IMR-90 (cell line): ENCODE data around the gene RPTOR. TPM values are rescaled to one million over a fixed set of nuclear protein-coding genes. Genes with fewer than 3 reads are reported as not detected.

Experiments
- ATAC-seq: fragments of 200-7000 bp; cut with Tn5 transposase; 2 replicates; pipeline ENCODE4 v1.9.1; 2020; ENCODE audit warnings: low read depth, mild to moderate bottlenecking, moderate library complexity
- BruUV-seq: library from RNA; stranded (reverse); fragments of 400-500 nt; replicated peaks from 2 replicates; lab custom pipeline; 2021; lab: Mats Ljungman, UMichigan
- CTCF ChIA-PET: fragments of 300-600 bp; formaldehyde crosslinking; extraction: SDS; loops from one replicate; lab custom pipeline; 2021; ENCODE audit warnings: antibody characterized with exemption; lab: Yijun Ruan, JAX
- POLR2A ChIA-PET: fragments of 300-600 bp; sonication (Branson Sonifier 250); formaldehyde crosslinking; loops from one replicate; lab custom pipeline; 2022; ENCODE audit warnings: antibody characterized with exemption; ENCODE audit not compliant: unreplicated experiment; lab: Charles Lee
- DNase-seq: peaks from one replicate; pipeline ENCODE4 v3.0.0; 2013
- H2AFZ ChIP-seq: replicated peaks from 2 replicates; pipeline ENCODE3; 2013; ENCODE audit warnings: low read length, mild to moderate bottlenecking; ENCODE audit not compliant: poor library complexity
- H2AK5ac ChIP-seq: 2 replicates; pipeline ENCODE4 v1.6.1; 2013; ENCODE audit warnings: low read depth, low read length, inconsistent platforms
- H2AK9ac ChIP-seq: replicated peaks from 2 replicates; pipeline ENCODE3; 2013; ENCODE audit warnings: mild to moderate bottlenecking, low read depth, low read length, moderate library complexity; ENCODE audit not compliant: poor library complexity
- H2BK120ac ChIP-seq: 2 replicates; pipeline ENCODE4 v1.6.1; 2013; ENCODE audit warnings: low read depth, low read length, inconsistent platforms
- H2BK15ac ChIP-seq: 3 replicates; pipeline ENCODE4 v1.6.1; 2013; ENCODE audit warnings: low read depth, low read length, inconsistent platforms
- H2BK20ac ChIP-seq: 2 replicates; pipeline ENCODE4 v1.6.1; 2013; ENCODE audit warnings: low read depth, mild to moderate bottlenecking, inconsistent platforms, low read length, moderate library complexity
- H2BK5ac ChIP-seq: 2 replicates; pipeline ENCODE4 v1.6.1; 2013; ENCODE audit warnings: mild to moderate bottlenecking, low read depth, low read length, inconsistent platforms; ENCODE audit not compliant: poor library complexity, severe bottlenecking
- H3K14ac ChIP-seq: replicated peaks from 2 replicates; pipeline ENCODE4 v1.6.1; 2013; ENCODE audit warnings: low read depth, low read length, inconsistent platforms
- H3K18ac ChIP-seq: 2 replicates; pipeline ENCODE4 v1.6.1; 2013; ENCODE audit warnings: low read depth, low read length, control low read depth
- H3K23ac ChIP-seq: 2 replicates; pipeline ENCODE4 v1.6.1; 2013; ENCODE audit warnings: low read depth, low read length, inconsistent platforms
- H3K27ac ChIP-seq: 2 replicates; pipeline ENCODE4 v1.5.1; 2013; ENCODE audit warnings: mild to moderate bottlenecking, control low read depth, low read length; ENCODE audit not compliant: insufficient read depth
- H3K27me3 ChIP-seq: 2 replicates; pipeline ENCODE4 v1.6.1; 2013; ENCODE audit warnings: low read length; ENCODE audit not compliant: control insufficient read depth, insufficient read depth
- H3K36me3 ChIP-seq: 2 replicates; pipeline ENCODE4 v1.6.1; 2013; ENCODE audit warnings: low read length, mixed read lengths; ENCODE audit not compliant: control insufficient read depth, insufficient read depth
- H3K4ac ChIP-seq: 2 replicates; pipeline ENCODE4 v1.6.1; 2013; ENCODE audit warnings: low read depth, low read length, inconsistent platforms
- H3K4me1 ChIP-seq: 2 replicates; pipeline ENCODE4 v1.6.1; 2013; ENCODE audit warnings: low read length, mixed read lengths; ENCODE audit not compliant: control insufficient read depth, insufficient read depth
- H3K4me2 ChIP-seq: 2 replicates; pipeline ENCODE4 v1.6.1; 2013; ENCODE audit warnings: low read depth, mild to moderate bottlenecking, control low read depth, low read length, moderate library complexity
- H3K4me3 ChIP-seq: 2 replicates; pipeline ENCODE4 v1.5.1; 2013; ENCODE audit warnings: low read depth, mild to moderate bottlenecking, control low read depth, low read length, moderate library complexity; ENCODE audit not compliant: insufficient read depth
- H3K56ac ChIP-seq: 2 replicates; pipeline ENCODE4 v1.6.1; 2013; ENCODE audit warnings: low read length, inconsistent platforms; ENCODE audit not compliant: insufficient read depth; ENCODE audit errors: extremely low read depth
- H3K79me1 ChIP-seq, 2 experiments: 2 replicates each; pipeline ENCODE4 v1.6.1; 2013; ENCODE audit warnings: low read length in 2 of 2, inconsistent platforms in 1 of 2, low read depth in 1 of 2
- H3K9ac ChIP-seq: 2 replicates; pipeline ENCODE4 v1.6.1; 2013; ENCODE audit warnings: low read depth, low read length, control low read depth
- H3K9me1 ChIP-seq: 2 replicates; pipeline ENCODE4 v1.6.1; 2013; ENCODE audit warnings: low read length, inconsistent platforms; ENCODE audit not compliant: insufficient read depth
- H3K9me3 ChIP-seq: 2 replicates; pipeline ENCODE4 v1.6.1; 2013; ENCODE audit warnings: low read length; ENCODE audit not compliant: control insufficient read depth, insufficient read depth
- H4K20me1 ChIP-seq: 2 replicates; pipeline ENCODE4 v1.6.1; 2013; ENCODE audit warnings: low read length, inconsistent platforms; ENCODE audit not compliant: insufficient read depth
- H4K5ac ChIP-seq: 2 replicates; pipeline ENCODE4 v1.6.1; 2013; ENCODE audit warnings: mild to moderate bottlenecking, low read depth, low read length, control low read depth
- H4K8ac ChIP-seq, 2 experiments: 2 replicates each; pipeline ENCODE4 v1.6.1; 2013; ENCODE audit warnings: low read depth in 2 of 2, low read length in 2 of 2, control low read depth in 1 of 2, inconsistent platforms in 1 of 2
- H4K91ac ChIP-seq: 2 replicates; pipeline ENCODE4 v1.6.1; 2013; ENCODE audit warnings: low read depth, low read length, inconsistent platforms; ENCODE audit not compliant: insufficient read depth
- BHLHE40 ChIP-seq: fragments of 150-350 bp; IDR thresholded peaks from 2 replicates; pipeline ENCODE4 v1.6.1; 2016; ENCODE audit warnings: mild to moderate bottlenecking, low read depth, low read length
- CEBPB ChIP-seq: IDR thresholded peaks from 2 replicates; pipeline ENCODE4 v1.6.1; 2012; ENCODE audit warnings: low read depth, low read length, improper control_type of control experiment
- CHD1 ChIP-seq: IDR thresholded peaks from 2 replicates; pipeline ENCODE4 v1.6.1; 2012; ENCODE audit warnings: low read depth, low read length, improper control_type of control experiment
- CTCF ChIP-seq: conservative IDR thresholded peaks from 2 replicates; pipeline ENCODE4 v1.5.1; 2012; ENCODE audit warnings: mild to moderate bottlenecking, low read depth, low read length, improper control_type of control experiment
- FOS ChIP-seq: fragments of 150-350 bp; IDR thresholded peaks from 2 replicates; pipeline ENCODE4 v1.6.1; 2016; ENCODE audit warnings: low read depth, low read length
- MAFK ChIP-seq: IDR thresholded peaks from 2 replicates; pipeline ENCODE4 v1.6.1; 2012; ENCODE audit warnings: low read depth, low read length, improper control_type of control experiment
- MAZ ChIP-seq: IDR thresholded peaks from 2 replicates; pipeline ENCODE4 v1.6.1; 2012; ENCODE audit warnings: low read depth, mild to moderate bottlenecking, low read length, improper control_type of control experiment, moderate library complexity, borderline replicate concordance
- MXI1 ChIP-seq: IDR thresholded peaks from 2 replicates; pipeline ENCODE4 v1.6.1; 2012; ENCODE audit warnings: low read depth, mild to moderate bottlenecking, low read length, moderate library complexity, borderline replicate concordance
- NFE2L2 ChIP-seq: fragments of 150-350 bp; IDR thresholded peaks from 2 replicates; pipeline ENCODE4 v1.6.1; 2016; ENCODE audit warnings: low read depth, mild to moderate bottlenecking, low read length
- POLR2A ChIP-seq: IDR thresholded peaks from 2 replicates; pipeline ENCODE4 v1.6.1; 2012; ENCODE audit warnings: mild to moderate bottlenecking, low read depth, low read length
- RAD21 ChIP-seq: IDR thresholded peaks from 2 replicates; pipeline ENCODE4 v1.6.1; 2012; ENCODE audit warnings: low read length, improper control_type of control experiment
- RCOR1 ChIP-seq: IDR thresholded peaks from 2 replicates; pipeline ENCODE4 v1.6.1; 2012; ENCODE audit warnings: mild to moderate bottlenecking, low read length, improper control_type of control experiment; ENCODE audit not compliant: insufficient replicate concordance
- RFX5 ChIP-seq: IDR thresholded peaks from 2 replicates; pipeline ENCODE4 v1.8.0; 2012; ENCODE audit warnings: low read depth, mild to moderate bottlenecking, low read length, moderate library complexity
- SMC3 ChIP-seq: fragments of 150-350 bp; IDR thresholded peaks from 2 replicates; pipeline ENCODE4 v1.6.1; 2016; ENCODE audit warnings: low read depth, mild to moderate bottlenecking, antibody characterized with exemption, low read length, moderate library complexity
- whole genome bisulfite sequencing, 2 experiments: methylation state at CpG; one replicate each; pipeline versions ENCODE4 v1.1.5 to v1.1.7; 2013; ENCODE audit warnings: missing lambda C conversion rate in 2 of 2; ENCODE audit not compliant: insufficient read length in 1 of 2; ENCODE audit errors: extremely low coverage in 2 of 2; 5-methylcytosine and 5-hydroxymethylcytosine counted together
- dilution Hi-C: fragments of 300-500 bp; cut with HindIII; formaldehyde crosslinking; loops from one replicate; pipeline ENCODE4 v1.14.3; 2018; ENCODE audit warnings: low sequenced_read_pairs; ENCODE audit not compliant: unreplicated experiment
- in situ Hi-C: fragments of 300-500 bp; cut with MboI; formaldehyde crosslinking; loops from 3 replicates; pipeline ENCODE4 v1.14.3; 2019; ENCODE audit warnings: low sequenced_read_pairs, inconsistent platforms, mixed read lengths
- intact Hi-C: fragments of 100-400 bp; cut with micrococcal nuclease; formaldehyde crosslinking; loops from 2 replicates; pipeline ENCODE4 v1.10.0; 2022
- polyA plus RNA-seq, 3 experiments: library from polyadenylated mRNA; depleted of rRNA; stranded (reverse); fragments of >200 nt; gene quantifications; 2 replicates each; pipeline ENCODE4 v1.2.3, GENCODE V29; 2012; ENCODE audit warnings: low replicate concordance in 1 of 3
- total RNA-seq: library from RNA; depleted of rRNA; stranded (reverse); fragments of >200 nt; gene quantifications from 2 replicates; pipeline ENCODE4 v1.2.3, GENCODE V29; 2012

RPTOR gene
- total and polyA plus RNA-seq, 2 of the 4 experiments (the other 2 are of a cell fraction): 10.8 to 14.7 TPM

DNA sequence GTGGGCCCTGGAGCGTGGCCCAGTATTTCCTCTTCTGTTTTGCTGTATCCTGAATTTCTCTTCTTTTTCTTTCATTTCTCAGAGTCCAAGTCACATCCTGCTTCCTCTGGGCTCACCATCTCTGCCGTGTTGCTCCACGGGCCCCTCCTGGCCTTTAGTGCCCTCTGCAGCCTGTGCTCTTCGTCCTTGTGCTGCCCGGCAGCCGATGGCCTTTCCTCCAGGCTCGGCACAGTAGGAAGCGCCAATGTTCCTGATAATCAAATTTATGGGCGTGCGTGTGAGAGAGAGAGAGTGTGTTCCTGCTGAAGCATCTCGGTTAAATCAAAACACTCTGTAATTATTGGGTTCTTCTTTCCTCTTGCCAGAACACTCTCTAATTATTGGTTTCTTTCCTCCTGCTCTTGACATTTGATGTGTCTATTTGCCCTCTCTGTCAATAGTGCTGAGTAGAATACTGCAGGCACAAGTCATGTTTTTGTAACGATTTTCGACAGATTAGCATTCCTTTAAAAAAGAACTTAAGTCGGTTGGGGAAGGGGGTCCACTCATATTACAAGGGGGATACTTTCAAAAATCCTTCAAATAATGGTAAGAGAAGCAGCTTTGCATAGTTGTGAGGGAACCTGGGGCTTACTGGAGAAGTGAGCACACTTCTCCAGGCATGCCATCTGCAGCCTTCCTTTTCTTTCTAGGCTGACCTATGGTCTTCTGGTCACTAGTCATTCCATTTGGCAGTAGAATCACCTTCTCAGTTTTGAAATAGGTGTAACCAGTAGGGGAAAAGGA is 126.6 kb downstream of the RPTOR start (continued):
- TF ChIP-seq RCOR1: no peak

DNA sequence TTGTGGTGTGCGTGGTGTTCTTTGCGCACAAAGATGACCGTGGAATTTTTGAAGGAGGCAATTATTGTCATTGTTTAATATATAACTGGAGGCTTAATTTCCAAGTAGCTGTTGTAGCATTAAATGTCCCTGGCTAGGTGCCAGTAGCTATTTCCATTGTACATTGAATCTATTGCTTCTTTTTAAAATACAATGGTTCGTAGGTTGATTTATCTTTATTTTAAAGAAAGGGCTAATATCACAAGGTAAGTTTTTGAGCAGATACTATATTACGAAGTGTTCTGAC is 127.1 kb downstream of the RPTOR start:
- TF ChIP-seq CHD1 (no peak), BHLHE40 (no peak), CEBPB (no peak), RFX5 (no peak), MXI1 (no peak), FOS (no peak), MAZ (no peak), POLR2A (no peak), RCOR1 (no peak), NFE2L2 (no peak), SMC3 (no peak), CTCF (no peak), MAFK (no peak), RAD21 (no peak)
- no peak overlapping the region for H3K14ac ChIP-seq

More for the DNA sequence above, 127.1 kb downstream of the RPTOR start:
- Histone ChIP-seq H3K9me3 (no peaks in the 10 kb centered on the region), H4K20me1 (no peaks in the 10 kb centered on the region), H3K27me3 (no peaks in the 10 kb centered on the region), H3K79me1 (peaks cover 31 to 80% of the 10 kb centered on the region in 2 experiments), H4K8ac (no peak overlapping the region), H2BK120ac (no peak overlapping the region), H3K4ac (no peak overlapping the region), H3K4me2 (no peak overlapping the region), H3K4me3 (no peak overlapping the region), H3K18ac (no peak overlapping the region), H3K27ac (no peak overlapping the region), H2AFZ (no peak overlapping the region), H3K56ac (no peak overlapping the region), H2BK5ac (no peak overlapping the region), H2BK15ac (no peak overlapping the region), H3K4me1 (peaks cover 4% of the 10 kb centered on the region), H2AK9ac (no peak overlapping the region), H4K5ac (no peak overlapping the region), H3K9ac (no peak overlapping the region), H4K91ac (no peak overlapping the region), H3K9me1 (peaks cover 6% of the 10 kb centered on the region), H3K23ac (no peak overlapping the region), H2BK20ac (no peak overlapping the region), H3K36me3 (no peaks in the 10 kb centered on the region), H2AK5ac (no peak overlapping the region)
- ChIA-PET POLR2A (no interaction called here), CTCF (no interaction called here)
- ATAC-seq (no peak), DNase-seq (no peak)
- dilution Hi-C loops (no loop called here), in situ Hi-C loops (no loop called here), intact Hi-C loops (loop anchor here (10.0 kb wide), 1 partner anchor 223 kb away; no protein-coding TSS in a partner anchor)
- no TSS peak for BruUV-seq
- no CpG with 5 or more reads among the region's 5 CpGs for WGBS, 2 experiments
